KMS-11 (cell line): Measurements from ENCODE around the gene TMEM200A.

Source experiments
- H2AFZ ChIP-seq: fragments of 200-600 bp; sonication (generic); 2 replicates; pipeline ENCODE4 v1.6.1; 2016; ENCODE audit warnings: antibody characterized with exemption, mixed run types, low read depth
- H3K27ac ChIP-seq: fragments of 200-600 bp; sonication (generic); 2 replicates; pipeline ENCODE4 v1.6.1; 2016; ENCODE audit warnings: mild to moderate bottlenecking, mixed run types
- H3K27me3 ChIP-seq: fragments of 200-600 bp; sonication (generic); 2 replicates; pipeline ENCODE4 v1.6.1; 2017; ENCODE audit warnings: mild to moderate bottlenecking, low read depth, mixed run types, moderate library complexity; ENCODE audit not compliant: insufficient read depth
- H3K36me3 ChIP-seq: fragments of 200-600 bp; sonication (generic); 2 replicates; pipeline ENCODE4 v1.6.1; 2017; ENCODE audit warnings: mild to moderate bottlenecking, mixed run types; ENCODE audit not compliant: insufficient read depth
- H3K4me1 ChIP-seq: fragments of 200-600 bp; sonication (generic); 2 replicates; pipeline ENCODE4 v1.6.1; 2016; ENCODE audit warnings: mild to moderate bottlenecking, low read depth, mixed run types; ENCODE audit not compliant: poor library complexity, severe bottlenecking
- H3K4me2 ChIP-seq: fragments of 200-600 bp; sonication (generic); 2 replicates; pipeline ENCODE4 v1.7.0; 2016; ENCODE audit warnings: mild to moderate bottlenecking, mixed run types
- H3K4me3 ChIP-seq: fragments of 200-600 bp; sonication (generic); IDR thresholded peaks from 2 replicates; pipeline ENCODE4 v1.6.1; 2017; ENCODE audit warnings: low read depth, low read length, mixed read lengths; ENCODE audit not compliant: insufficient read depth
- H3K79me2 ChIP-seq: fragments of 200-600 bp; sonication (generic); 2 replicates; pipeline ENCODE4 v1.6.1; 2016; ENCODE audit warnings: low read depth, mixed run types; ENCODE audit not compliant: insufficient read depth
- H3K9ac ChIP-seq: fragments of 200-600 bp; sonication (generic); 2 replicates; pipeline ENCODE4 v1.6.1; 2016; ENCODE audit warnings: mild to moderate bottlenecking, mixed run types
- H4K20me1 ChIP-seq: fragments of 200-600 bp; sonication (generic); 2 replicates; pipeline ENCODE4 v1.6.1; 2016; ENCODE audit warnings: mild to moderate bottlenecking, mixed run types; ENCODE audit not compliant: insufficient read depth
- CTCF ChIP-seq: fragments of 200-600 bp; sonication (generic); conservative IDR thresholded peaks from 2 replicates; pipeline ENCODE4 v1.6.1; 2017; ENCODE audit warnings: low read depth, mild to moderate bottlenecking, antibody characterized with exemption, low read length, moderate library complexity, mixed read lengths

Gene TMEM200A

GRCh38 chr6:130366107-130367005 is 539 bp downstream of the TMEM200A start:
- TF ChIP-seq CTCF: no peak
- Histone ChIP-seq H3K36me3 (no peaks in the 10 kb centered on the region), H3K4me2 (no peak overlapping the region), H2AFZ (no peak overlapping the region), H3K27me3 (no peaks in the 10 kb centered on the region), H4K20me1 (no peaks in the 10 kb centered on the region), H3K4me3 (no peak overlapping the region), H3K79me2 (no peaks in the 10 kb centered on the region), H3K9ac (no peak overlapping the region), H3K4me1 (peaks cover 6% of the 10 kb centered on the region), H3K27ac (no peak overlapping the region)

- H3K27me3 ChIP-seq: no peaks in the 10 kb centered on the region
- no peaks in the 10 kb centered on the region for H4K20me1 ChIP-seq
- no peak overlapping the region for H3K27ac ChIP-seq
- no peaks in the 10 kb centered on the region for H3K79me2 ChIP-seq
- H3K4me1 ChIP-seq: peaks cover 6% of the 10 kb centered on the region
- no peaks in the 10 kb centered on the region for H3K36me3 ChIP-seq
- no peak overlapping the region for H3K4me2 ChIP-seq
- TF ChIP-seq CTCF: no peak
- no peak overlapping the region for H3K9ac ChIP-seq
- H3K4me3 ChIP-seq: no peak overlapping the region
- no peak overlapping the region for H2AFZ ChIP-seq
Observed at GRCh38 chr6:130367767-130368166, 1.9 kb downstream of the TMEM200A start.

GRCh38 chr6:130368576-130368975 is 2.8 kb downstream of the TMEM200A start:
- H3K9ac ChIP-seq: no peak overlapping the region
- no peak for TF ChIP-seq CTCF
- no peak overlapping the region for H2AFZ ChIP-seq
- H3K4me2 ChIP-seq: no peak overlapping the region
- no peaks in the 10 kb centered on the region for H3K27me3 ChIP-seq
- no peaks in the 10 kb centered on the region for H3K79me2 ChIP-seq
- no peak overlapping the region for H3K4me3 ChIP-seq
- H3K36me3 ChIP-seq: no peaks in the 10 kb centered on the region
- no peaks in the 10 kb centered on the region for H4K20me1 ChIP-seq
- H3K4me1 ChIP-seq: peaks cover 6% of the 10 kb centered on the region
- H3K27ac ChIP-seq: no peak overlapping the region

- Histone ChIP-seq H3K79me2 (no peaks in the 10 kb centered on the region), H2AFZ (no peak overlapping the region), H3K9ac (no peak overlapping the region), H3K4me1 (peaks cover 6% of the 10 kb centered on the region), H4K20me1 (no peaks in the 10 kb centered on the region), H3K4me3 (no peak overlapping the region), H3K36me3 (no peaks in the 10 kb centered on the region), H3K27me3 (no peaks in the 10 kb centered on the region), H3K27ac (no peak overlapping the region), H3K4me2 (no peak overlapping the region)
- TF ChIP-seq CTCF: no peak
Observed at GRCh38 chr6:130369831-130370230, 4.0 kb downstream of the TMEM200A start.
